NCI-H187 treated with DMSO at 0.1 percent for 48 hours (cell line): ENCODE results near the gene DOK5.

Source experiments
- DNase-seq: peaks from one replicate; lab custom pipeline; 2025; lab: John Stamatoyannopoulos, UW

The DOK5 gene

DNA sequence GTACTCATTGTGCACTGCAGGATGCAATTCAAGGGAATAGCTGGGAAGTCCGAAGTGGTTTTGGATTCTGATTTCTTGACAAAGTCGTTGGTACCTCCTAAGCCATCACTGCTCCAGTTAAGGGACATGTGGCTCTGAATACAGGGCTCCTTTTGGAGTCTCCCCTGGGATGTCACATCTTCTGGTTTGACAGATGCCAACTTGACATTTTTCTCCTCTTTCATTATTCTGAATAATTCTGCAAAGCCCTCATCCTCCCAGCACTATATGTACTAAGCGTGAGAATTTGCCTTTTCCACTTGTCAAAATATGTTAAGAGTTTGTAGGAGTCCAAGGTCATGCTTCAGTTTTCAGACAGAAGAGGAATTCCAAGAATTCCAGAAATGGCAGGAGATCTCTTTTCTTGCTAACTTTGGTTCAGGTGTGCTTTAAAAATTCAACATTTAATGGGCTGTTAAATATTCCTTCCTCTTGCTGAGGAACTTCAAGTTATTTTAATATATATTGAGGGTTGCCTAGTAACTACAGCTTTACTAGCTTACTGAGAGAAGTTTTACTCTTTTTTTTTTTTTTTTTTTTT is 38.7 kb downstream of the DOK5 start:
- DNase-seq, result no peak

DNA sequence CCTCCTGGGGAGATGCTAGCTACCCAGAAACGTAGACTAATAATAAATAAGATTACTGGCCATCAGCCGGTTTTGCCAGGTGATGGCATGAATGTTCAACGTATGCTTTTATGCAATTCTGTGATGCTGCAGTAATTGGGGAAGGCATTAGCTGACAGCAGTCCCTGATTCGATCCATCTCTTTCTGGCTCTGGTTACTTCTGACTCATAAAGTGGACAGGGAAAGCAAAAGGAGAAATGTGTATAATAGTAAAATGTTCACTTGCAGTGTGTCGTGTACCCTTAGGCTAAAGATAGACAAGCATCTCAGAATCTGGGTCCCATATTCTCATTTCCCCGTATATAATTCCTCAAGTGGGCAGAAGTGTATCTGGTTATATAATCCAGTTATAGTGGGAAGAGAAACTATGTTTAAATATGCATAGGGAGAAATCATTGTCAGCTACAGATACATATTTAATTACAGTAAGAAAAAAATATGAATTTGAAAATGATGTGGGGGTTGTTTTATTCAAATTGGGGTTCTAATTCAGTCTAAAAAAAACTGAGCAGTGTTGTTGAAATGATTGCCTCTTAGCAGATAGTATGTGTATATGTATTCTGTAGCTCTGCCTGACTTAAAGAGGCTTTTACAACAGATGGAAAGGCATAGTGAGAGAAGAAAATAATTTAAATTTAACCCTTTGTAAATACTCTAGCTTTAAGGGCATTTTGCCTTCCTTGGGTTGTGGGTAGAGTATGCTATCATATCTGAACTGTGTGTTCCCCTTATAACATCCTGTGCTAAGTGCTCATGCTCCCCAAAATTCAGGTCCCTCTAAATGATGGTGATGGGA is 40.6 kb downstream of the DOK5 start:
- no peak for DNase-seq

DNA sequence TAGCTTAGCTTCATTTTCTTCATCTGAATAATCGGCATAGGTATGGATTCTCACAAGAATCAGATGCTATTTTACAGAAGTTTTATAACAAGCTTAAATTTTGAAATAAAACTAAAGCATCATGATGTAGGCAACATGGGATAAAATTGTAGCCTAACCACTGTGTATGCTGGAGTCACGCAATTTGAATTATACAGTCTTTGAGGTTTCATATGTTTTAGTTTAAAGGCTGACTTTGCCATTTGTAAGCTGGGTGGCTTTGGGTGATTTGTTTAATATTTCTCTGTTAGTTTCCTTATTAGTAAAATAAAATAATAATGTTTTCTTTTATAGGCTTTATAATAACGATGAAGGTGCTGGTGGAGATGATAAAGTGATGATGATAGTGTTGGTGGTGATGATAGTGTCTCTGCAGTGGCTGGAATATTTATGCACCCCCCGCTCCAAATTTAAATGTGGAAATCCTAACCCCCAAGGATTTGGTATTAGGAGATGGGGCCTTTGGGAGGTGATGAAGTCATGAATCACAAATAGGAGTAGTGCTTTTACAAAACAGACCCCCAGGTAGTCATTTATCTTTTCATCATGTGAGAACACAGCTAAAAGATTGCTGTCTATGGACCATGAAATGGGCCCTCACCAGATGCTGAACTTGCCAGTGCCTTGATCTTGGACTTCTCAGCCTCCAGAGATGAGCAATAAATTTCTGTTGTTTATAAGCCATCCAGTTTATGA is 42.0 kb downstream of the DOK5 start:
- DNase-seq, result no peak

DNA sequence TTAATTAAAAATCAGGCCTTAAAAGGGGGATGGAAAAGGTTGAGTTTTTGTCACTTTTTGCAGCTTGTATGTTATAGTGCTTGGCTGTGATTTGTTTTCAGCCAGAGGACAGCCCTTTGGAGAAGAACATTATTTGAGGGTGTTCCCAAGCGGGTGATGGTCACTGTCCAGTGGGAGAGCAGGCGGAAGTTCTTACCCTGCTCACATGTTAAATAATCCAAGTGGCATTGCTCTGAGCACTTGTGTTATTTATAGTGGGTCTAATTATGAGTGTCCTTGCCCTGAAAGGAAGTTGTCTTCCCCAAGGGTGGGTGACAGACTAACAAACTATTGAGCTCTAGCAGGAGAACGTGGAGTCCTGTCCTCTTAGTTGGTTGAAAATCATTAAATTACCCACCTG is 49.5 kb downstream of the DOK5 start:
- no peak for DNase-seq

DNA sequence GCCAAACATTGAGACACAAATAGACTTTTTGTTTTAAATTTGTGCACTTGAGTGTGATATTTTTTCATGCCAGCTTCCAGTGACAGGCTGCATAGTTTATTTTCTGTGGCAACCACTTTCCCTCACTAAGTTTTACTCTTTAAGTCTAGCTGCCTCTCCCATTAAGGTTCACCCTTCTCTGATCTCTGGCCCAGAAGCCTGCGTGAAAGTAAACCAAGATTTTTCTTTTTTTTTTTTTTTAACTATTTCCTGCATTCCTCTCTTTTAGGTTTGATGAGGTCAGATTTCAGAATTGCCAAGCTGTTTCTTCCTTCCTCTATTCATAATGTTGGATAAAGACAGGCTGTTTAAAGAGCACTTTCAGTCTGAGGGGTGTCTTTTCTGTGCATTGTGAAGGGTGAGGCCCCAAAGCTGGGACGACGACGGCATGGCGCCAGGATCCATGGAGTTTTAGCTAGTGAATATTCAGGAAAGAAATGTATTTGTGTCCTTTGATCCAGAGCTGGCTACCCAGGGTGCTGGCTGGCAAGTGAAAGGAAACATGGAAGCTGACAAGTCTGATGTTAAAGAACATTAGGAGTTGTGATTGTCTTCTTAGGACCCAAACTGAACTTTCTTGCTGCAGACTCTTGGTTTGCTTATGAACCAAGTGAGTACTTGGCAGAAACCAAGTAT is 50.7 kb downstream of the DOK5 start:
- no peak for DNase-seq

DNA sequence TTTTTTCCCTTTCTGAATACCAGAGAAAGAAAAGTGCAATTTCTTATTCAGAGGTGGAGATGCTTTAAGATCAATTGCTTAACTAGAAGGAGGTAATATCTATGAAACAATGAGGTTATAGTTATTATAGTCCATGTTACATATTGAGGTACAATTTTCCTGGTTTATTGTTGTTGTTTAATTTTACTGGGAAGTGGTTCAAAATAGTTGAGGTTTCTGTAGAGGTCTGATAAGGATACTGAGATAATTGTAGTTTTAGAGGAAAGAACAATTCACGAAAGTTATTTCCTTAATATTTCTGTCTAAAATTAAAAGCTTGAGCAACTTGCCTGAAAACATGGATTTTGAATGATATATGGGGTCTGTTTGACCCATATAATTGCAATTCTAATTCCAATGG is 51.4 kb downstream of the DOK5 start:
- no peak for DNase-seq

DNA sequence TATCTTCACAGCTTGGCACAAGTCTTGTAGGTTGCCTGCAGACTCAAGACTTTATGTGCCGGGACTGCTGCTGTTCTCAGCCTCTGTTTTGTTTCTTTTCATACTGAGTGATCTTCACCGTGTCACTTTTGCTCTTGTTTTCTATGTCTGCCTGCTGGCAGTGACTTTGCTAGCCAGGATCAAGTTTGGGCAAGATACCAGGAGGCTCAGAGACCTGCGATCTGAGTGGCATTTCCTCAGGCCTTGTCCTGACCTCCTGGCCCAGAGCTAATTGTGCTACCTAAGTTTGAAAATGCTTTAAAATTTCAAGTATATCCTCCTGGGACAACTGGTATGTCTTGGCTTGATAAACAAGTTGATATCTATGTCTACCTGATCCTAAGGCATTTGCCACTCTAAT is 57.2 kb downstream of the DOK5 start:
- no peak for DNase-seq

DNA sequence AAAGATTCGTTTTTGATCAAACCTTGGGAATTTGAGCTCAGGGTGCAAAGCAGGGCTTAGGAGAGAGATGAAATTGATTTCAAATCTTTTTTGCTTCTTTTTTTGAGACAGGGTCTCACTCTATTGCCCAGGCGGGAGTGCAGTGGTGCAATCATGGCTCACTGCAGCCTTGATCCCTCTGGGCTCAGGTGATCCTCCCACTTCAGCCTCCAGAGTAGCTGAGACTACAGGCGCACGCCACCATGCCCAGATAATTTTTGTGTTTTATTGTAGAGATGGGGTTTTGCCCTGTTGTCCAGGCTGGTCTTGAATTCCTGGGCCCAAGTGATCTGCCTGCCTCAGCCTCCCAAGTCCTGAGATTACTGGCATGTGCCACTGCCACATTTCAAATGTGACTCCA is 58.7 kb downstream of the DOK5 start:
- no peak for DNase-seq

DNA sequence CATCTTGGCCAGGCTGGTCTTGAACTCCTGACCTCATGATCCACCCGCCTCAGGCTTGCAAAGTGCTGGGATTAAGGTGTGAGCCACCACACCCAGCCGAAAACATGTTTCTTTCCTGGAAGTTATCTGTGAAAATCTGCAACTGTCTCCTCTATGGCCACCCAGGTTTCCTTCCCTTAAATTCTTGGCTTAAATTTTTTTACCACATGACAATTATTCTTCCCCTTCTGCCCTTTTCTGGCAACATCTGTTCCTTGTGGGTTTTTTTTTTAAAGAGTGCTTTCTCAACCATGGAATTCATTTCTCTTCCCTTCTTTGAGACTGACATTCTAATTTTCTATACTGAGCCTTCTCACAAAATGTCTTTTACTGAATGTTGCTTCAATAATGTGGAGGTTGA is 59.6 kb downstream of the DOK5 start:
- no peak for DNase-seq

DNA sequence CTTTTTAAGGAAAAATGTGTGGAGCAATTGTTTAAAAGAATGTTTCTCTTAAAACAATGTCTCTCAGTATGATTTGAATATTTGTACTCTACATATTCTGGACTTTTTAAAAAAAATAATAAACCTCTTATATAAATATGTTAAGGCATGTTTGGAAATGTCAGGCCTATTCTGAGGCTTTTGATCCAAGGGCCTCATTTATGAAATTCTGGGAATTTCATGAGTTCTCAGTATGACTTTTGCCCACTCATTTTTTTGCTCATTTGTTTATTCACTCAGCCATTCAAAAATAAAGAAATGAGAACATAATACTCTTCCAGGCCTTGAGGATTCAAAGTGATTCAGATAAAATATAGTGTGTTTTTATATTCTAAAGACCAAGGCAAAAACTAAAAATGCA is 60.4 kb downstream of the DOK5 start:
- DNase-seq, result no peak

DNA sequence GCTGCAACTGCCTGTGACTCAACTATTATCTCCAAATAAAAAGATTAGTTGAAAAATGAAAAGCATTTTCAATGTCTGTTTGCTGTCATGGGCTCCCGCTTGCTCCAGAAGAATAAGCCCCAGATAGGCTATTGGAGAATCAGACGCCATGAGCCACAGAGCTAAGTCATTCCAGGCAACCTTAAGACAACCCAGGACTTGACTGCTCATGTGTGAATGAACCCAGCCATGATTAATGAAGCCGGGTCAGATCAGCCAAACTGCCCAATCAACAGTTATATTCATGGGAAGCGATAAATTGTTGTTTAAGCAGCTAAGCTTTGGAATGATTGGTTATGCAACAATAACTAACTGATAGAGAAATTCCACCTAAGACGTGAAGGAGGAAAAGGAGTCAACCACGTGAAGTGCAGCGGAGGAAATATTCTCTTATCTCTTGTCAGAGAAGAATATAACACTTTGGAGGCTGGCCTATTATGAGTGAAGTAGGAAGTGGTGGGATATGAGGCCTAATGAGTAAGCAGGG is 64.2 kb downstream of the DOK5 start:
- no peak for DNase-seq

DNA sequence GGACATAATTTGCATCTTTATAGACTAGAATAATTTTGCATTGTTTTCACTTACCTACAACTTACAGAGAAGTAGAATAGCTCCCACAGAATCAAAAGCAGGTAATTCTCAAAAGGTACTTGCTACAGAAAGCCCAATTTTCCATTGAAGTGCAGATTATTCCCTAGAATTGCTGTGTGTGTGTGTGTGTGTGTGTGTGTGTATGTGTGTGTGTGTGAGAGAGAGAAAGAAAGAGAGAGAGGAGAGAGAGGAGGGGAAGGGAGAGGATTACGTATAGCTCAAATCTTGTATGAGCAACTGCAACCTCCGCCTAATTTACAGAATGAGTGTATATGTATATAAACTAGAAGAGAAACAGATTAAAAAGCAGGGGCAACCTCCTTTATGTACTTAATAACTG is 68.0 kb downstream of the DOK5 start:
- DNase-seq, result no peak

DNA sequence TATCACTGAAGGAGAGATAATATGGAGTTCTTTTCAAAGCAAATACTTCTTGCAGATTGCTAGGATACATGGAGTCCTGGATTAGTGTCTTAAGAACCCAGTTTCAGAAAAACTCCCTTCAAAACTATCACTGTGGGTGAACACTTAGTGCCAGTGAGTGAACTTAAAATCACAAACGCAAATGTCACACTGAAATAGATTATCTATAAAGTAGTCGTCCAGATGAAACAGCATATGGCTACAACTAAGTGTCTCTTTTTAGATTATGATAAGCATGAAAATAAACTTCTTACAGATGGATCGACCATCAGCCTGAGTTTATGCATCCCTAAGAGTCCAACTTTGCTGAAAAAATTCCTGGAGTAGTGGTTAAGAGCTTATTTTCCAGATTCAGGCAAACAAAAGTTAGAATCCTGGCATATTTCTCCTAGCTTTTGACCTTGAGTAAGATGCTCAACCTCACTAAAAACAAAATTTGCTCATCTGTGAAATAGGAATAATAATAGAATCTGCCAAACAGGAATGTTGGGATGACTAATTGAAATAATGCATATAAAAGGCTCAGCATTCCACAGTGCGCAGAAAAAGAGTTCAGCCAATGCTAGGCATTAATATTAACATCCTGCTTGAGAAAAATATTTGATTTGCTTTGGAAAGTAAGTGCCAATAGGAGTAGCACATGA is 70.4 kb downstream of the DOK5 start:
- no peak for DNase-seq

DNA sequence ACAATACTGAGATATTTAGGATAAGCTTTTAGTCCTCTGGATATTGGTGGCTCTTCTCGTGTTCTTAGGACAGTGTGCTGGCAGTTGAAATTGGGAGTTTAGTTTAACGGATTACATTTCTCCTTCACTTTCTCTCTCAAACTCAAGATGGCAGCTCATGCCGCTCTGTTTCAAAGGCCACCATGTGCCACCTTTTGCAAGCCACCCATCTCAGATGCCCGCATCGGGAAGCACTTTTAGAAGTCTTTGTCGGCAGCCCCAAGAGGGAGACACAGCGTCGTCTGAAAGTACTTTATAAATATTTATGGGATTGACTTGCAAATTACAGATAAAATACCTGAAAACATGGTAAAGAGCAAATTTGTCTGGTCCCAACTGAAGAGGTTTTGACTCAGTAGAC is 73.5 kb downstream of the DOK5 start:
- no peak for DNase-seq

DNA sequence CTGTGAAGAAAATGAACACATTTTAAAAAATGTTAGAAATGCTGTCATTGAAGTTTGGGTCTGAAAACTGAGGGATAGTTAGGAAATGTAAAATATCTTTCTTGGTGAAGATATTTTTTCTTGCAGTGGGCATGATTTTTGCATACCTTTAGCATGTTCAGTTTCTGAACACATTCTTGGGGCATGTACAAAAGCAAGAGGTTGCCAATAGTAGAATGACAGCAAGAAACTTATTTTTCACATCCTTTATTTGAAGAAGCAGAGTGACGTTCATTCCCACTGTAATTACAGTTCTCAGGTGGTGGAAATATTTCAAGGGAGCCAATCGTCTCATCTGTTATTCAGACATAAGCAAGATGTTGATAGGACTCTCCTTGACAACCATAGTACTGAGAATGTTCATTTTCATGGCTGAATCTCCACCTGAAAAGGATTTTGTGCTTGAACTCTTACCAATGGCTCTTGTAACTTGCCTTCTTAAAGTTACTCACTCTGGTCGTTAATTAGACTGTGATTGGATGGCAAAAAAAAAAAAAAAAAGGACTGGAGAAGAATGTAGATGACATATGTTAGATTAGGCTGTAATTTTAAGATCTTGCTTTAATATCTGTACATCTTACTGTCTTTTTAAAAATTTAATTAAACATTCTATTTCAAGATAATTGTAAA is 74.4 kb downstream of the DOK5 start:
- DNase-seq, result no peak

DNA sequence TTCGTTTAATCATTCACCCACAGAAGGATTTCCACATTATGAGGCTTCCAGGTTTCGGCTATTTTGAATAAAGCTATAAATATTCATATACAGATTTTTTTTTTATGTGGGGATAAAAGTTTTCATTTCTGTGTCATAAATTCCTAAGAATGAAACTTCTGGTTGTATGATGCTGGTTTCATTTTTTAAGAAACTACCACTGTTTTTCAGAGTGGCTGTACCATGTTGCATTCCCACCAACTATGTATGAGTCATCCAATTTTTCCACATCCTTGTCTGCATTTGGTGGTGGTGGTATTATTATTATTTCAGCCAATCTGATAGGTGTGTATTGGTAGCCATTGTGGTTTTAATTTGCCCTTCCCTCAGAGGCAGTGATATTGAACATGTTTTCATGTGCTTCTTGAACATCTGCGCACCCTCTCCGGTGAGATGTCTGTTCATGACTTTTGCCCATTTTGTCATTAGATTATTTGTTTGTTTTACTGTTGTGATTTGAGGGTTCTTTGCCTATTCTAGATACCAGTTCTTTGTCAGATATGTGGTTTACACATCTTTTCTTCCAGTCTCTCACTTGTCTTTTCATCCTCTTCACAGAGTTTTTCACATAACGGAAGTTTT is 75.5 kb downstream of the DOK5 start:
- DNase-seq, result no peak

DNA sequence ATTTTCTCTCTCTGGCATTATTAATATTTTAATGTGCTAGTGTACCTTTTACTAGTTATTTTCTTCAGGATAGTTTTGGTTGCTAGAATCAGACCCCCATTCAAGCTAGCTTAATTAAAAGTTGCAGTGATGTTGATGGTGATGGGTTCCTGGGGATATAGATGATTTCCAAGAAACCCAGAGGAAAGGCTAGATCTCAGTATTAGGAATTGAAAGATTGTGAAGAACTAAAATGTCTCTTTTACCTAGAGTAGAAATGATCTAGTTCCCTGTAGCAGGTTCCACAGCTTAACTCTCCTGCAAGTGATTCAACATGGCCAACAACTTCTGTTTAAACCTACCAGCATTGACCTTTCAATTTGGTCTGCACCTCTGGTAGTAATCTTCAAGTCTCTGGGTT is 78.6 kb downstream of the DOK5 start:
- DNase-seq, result no peak

DNA sequence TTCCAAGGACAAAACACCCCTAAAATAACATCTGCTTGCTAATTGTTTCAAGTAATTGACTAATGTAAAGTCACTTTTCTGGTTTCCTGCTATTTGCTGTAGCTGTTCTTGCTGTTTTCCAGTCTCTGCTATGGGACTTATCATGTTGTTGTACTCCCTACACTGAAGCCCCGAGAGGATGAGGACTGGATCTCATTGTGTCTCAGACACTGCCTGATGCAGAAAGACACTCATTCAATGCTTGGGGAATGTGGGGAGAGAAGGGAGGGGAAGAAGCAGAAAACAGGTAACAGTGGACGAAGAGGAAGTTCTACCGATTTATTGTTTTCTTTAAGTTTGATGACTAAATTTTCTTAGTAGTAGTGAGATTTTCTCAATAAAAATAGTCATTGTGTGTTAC is 79.8 kb downstream of the DOK5 start:
- no peak for DNase-seq

DNA sequence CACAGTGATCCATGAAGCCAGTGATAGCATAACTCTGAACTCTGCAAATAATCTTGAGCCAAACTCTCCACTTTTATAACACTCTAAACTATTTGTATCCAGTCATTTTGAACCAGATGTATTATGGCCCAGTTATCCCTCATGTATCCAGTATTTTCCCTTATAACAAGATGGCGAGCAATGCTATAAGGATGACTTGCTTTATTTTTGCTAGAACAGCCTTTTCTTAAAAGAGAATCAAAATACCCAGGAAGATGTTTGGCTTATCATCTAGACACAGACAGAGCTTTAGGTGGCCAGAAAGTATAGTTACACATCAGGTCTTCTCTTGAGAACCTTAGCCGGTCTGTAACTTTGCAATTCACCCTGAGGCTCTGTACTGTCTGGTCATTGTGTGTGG is 81.0 kb downstream of the DOK5 start:
- DNase-seq, result no peak

DNA sequence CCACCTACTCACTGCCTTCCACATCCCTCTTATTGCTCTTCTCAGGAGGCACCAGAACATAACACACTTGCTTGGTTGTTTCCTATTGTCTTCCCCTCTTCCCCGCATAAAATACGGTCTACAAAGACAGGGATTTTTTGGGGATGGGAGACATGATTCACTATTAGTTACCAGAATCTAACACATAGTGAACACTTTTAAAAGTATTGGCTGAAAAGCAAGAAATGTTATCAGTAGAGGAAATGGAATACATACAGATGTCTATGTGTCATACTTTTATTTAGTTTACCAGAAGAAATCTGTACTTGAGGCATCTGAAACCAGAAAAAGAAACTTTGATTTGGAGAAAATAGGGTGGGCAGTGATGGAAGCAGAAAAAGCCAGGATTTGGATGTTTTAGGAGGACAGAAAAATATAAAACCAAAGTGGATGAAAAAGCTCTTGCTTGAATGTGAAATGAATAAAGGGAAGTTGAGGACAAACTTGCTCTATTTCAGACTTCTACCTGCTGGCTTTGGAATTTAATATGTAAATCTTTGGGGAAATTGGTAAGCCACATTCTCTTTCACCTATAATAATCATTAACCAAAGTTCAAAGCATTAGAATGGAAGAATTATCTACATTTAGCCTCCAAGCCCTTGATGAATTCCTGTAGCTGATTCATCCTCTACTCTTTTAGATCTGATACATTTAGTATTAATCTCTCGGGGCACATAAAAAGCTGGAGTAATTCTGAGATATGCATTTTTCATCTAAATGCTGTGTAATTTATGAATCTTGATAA is 82.6 kb downstream of the DOK5 start:
- no peak for DNase-seq
